Right hindlimb (tissue), 1 donor: ENCODE data around the gene UBR3.
"Not testable (repeated sequence)": the region's sequence is repeated elsewhere in the genome, so short reads cannot be mapped to it uniquely, and the experiment has no call there.

Experiments
- DNase-seq: peaks from one replicate; pipeline ENCODE4 v3.0.0-alpha.2; 2018

Gene UBR3, protein sequence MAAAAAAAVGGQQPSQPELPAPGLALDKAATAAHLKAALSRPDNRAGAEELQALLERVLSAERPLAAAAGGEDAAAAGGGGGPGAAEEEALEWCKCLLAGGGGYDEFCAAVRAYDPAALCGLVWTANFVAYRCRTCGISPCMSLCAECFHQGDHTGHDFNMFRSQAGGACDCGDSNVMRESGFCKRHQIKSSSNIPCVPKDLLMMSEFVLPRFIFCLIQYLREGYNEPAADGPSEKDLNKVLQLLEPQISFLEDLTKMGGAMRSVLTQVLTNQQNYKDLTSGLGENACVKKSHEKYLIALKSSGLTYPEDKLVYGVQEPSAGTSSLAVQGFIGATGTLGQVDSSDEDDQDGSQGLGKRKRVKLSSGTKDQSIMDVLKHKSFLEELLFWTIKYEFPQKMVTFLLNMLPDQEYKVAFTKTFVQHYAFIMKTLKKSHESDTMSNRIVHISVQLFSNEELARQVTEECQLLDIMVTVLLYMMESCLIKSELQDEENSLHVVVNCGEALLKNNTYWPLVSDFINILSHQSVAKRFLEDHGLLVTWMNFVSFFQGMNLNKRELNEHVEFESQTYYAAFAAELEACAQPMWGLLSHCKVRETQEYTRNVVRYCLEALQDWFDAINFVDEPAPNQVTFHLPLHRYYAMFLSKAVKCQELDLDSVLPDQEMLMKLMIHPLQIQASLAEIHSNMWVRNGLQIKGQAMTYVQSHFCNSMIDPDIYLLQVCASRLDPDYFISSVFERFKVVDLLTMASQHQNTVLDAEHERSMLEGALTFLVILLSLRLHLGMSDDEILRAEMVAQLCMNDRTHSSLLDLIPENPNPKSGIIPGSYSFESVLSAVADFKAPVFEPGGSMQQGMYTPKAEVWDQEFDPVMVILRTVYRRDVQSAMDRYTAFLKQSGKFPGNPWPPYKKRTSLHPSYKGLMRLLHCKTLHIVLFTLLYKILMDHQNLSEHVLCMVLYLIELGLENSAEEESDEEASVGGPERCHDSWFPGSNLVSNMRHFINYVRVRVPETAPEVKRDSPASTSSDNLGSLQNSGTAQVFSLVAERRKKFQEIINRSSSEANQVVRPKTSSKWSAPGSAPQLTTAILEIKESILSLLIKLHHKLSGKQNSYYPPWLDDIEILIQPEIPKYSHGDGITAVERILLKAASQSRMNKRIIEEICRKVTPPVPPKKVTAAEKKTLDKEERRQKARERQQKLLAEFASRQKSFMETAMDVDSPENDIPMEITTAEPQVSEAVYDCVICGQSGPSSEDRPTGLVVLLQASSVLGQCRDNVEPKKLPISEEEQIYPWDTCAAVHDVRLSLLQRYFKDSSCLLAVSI (N-terminal part only)

GRCh38 chr2:169827272-169828140 lies at the start of gene UBR3:
TSS of gene UBR3 (plus strand) at chr2:169827454. CDS start at chr2:169827508, 54 bp downstream.
- DNase-seq: peak; percentile 97

- DNase-seq: no peak
Observed at GRCh38 chr2:169778446-169778845, 48.8 kb upstream of the UBR3 start.

GRCh38 chr2:169781249-169782013 lies 45.8 kb upstream of the UBR3 start:
- DNase-seq: no peak

DNA sequence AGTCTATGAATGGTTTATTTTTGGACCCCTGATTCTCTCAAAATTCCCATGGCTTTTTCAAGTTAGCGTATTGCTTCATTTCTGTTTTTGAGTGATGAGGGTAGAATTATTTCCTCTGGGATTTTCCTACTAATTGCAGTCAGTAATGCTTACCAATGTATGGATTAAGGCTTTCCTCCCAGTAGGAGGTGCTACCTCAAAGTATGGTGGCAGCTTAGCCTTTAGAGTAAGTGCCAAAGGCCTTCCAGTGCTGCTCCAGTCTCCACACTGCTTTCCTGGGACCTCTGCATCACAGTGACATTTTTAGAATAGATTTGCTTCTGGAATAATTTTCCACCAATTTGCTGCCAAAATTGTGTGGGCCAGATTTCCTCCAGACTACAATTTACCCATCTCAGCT lies 44.7 kb upstream of the UBR3 start:
- DNase-seq: no peak

GRCh38 chr2:169790581-169790980 lies 36.7 kb upstream of the UBR3 start:
- no peak for DNase-seq

DNA sequence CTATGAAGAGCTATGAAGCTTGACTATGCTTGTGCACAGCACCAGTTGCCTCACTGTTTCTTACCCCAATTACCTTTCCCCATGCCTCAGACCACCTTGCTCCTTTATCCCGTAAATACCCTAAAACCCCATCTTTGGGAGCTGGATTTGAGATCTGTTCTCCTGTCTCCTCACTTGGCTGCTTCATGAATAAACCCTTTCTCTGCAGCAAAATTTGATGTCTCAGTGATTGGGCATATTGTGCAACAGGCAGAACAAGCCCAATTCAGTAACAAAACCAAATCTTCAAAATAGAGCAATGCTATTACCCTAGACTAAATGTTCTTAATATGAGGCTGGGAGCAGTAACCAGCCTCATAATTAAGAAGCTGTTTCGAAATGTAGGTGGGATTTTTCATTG lies 32.1 kb upstream of the UBR3 start:
- no peak for DNase-seq

GRCh38 chr2:169796441-169796840 lies 30.8 kb upstream of the UBR3 start:
- DNase-seq: no peak

DNA sequence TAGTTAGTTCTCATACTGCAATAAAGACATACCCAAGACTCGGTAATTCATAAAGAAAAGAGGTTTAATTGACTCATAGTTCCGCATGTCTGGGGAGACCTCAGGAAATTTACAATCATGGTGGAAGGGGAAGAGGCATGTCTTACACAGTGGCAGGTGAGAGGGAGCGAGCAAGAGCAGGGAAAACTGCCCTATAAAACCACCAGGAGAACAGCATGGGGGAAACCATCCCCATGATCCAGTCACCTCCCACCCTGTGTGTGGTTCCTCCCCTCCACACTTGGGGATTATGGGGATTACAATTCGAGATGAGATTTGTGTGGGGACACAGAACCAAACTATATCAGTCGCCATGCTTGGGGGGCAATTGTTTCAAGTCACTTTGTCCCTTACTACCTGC lies 29.7 kb upstream of the UBR3 start:
- no peak for DNase-seq

GRCh38 chr2:169798397-169798717 lies 28.9 kb upstream of the UBR3 start:
- no peak for DNase-seq

GRCh38 chr2:169798718-169799592 lies 28.3 kb upstream of the UBR3 start, which contains the start of gene SSB:
TSS of gene SSB (plus strand) at chr2:169798871. CDS start at chr2:169800961, 2,090 bp downstream.
- DNase-seq: peak; percentile 95

DNA sequence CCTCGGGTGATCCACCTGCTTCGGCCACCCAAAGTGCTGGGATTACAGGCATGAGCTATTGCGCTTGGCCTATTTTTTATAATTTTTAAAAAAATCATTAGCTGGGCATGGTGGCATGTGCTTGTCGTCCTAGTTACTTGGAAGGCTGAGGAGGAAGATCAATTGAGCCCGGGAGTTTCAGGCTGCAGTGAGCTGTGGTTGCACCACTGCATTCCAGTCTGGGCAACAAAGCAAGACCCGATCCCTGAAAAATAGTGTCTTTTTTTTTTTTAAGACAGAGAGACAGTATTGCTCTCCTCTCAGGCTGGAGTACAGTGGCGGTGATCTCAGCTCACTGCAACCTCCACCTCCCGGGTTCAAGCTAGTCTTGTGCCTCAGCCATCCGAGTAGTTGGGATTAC lies 23.8 kb upstream of the UBR3 start:
- no peak for DNase-seq

- no peak for DNase-seq
Observed at GRCh38 chr2:169806586-169806985, 20.7 kb upstream of the UBR3 start.

GRCh38 chr2:169808221-169808620 lies 19.0 kb upstream of the UBR3 start:
- no peak for DNase-seq

DNA sequence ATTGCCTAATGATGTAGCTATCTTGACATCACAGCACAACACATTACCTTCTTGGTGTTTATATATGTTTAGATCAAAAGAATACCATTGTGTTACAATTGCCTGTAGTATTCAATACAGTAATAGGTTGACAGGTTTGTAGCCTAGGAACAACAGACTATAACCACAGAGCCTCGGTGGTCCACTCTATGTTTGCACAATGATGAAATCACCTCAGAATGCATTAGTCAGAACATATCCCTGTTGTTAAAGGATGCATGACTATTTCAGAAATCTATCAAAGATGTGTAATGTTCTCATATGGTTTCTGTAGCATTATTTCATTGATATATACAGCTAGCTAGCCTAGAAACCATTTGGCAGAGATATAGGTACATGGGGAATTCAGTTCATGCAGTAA lies 11.4 kb upstream of the UBR3 start:
- DNase-seq: no peak

GRCh38 chr2:169816961-169817360 lies 10.3 kb upstream of the UBR3 start:
- not testable (repeated sequence) for DNase-seq

DNA sequence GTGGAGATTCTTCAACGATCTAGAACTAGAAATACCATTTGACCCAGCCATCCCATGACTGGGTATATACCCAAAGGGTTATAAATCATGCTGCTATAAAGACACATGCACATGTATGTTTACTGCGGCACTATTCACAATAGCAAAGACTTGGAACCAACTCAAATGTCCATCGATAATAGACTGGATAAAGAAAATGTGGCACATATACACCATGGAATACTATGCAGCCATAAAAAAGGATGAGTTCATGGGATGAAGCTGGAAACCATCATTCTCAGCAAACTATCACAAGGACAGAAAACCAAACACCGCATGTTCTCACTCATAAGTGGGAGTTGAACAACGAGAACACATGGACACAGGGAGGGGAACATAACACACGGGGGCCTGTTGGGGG lies 9.9 kb upstream of the UBR3 start:
- not testable (repeated sequence) for DNase-seq

GRCh38 chr2:169818241-169818640 lies 9.0 kb upstream of the UBR3 start:
- no peak for DNase-seq

- DNase-seq: no peak
Observed at GRCh38 chr2:169819106-169819505, 8.1 kb upstream of the UBR3 start.

DNA sequence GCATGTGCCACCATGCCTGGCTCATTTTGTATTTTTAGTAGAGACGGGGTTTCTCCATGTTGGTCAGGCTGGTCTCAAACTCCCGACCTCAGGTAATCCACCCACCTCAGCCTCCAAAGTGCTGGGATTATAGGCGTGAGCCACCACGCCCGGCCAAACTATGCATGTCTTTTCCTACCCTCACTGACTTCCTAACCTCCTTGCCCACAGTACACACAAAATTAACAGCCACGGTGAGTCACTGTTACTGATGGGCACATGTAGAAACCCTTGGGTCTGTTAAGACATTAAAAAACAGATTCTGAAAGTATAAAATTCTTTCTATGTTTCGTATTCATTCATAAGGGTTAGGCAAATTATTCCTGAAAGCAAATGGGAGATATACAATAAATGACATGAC lies 7.2 kb upstream of the UBR3 start:
- not testable (repeated sequence) for DNase-seq

DNA sequence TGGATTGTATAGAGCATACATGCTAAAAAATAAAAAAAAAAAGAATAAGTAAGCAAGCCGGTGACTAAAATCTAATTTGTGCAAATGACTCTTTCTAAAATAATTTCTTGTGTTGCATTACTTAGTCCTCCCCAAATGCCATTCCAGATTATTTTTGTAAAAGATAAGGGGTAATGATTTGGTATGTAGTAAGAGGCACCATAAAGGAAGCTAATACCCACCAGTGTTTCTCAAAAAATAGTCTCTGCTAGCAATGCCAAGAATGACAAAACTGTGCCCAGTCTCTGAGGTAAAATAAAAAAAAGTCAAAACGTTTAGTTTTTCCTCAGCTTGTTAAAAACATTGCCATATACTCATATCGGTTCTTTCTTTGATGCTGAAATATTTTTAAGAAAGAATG lies 5.2 kb upstream of the UBR3 start:
- no peak for DNase-seq
